Dermis microvascular lymphatic vessel endothelial cell (primary cell): Measurements from ENCODE around the gene PSG3. TPM values are rescaled to one million over a fixed set of nuclear protein-coding genes. Genes with fewer than 3 reads are reported as not detected.
A peak's percentile ranks its signal among the peaks of the same experiment; 100 is the strongest.
"Not testable (repeated sequence)": the region's sequence is repeated elsewhere in the genome, so short reads cannot be mapped to it uniquely, and the experiment has no call there.

Experiments used
- DNase-seq, 2 donors: peaks; one replicate each; pipeline versions ENCODE4 v3.0.0 to v3.0.0-alpha.2; 2010; ENCODE audit warnings: low read depth in 2 of 2
- total RNA-seq: library from RNA; depleted of rRNA; stranded (reverse); fragments of >200 nt; gene quantifications from 2 replicates; pipeline ENCODE4 v1.2.1, GENCODE V29; 2014

PSG3 gene
- total RNA-seq, 1 donor from 2014 or later, result under 0.01 TPM

GRCh38 chr19:42695811-42696503, 44.3 kb downstream of the PSG3 start:
- DNase-seq, result no peak

GRCh38 chr19:42693760-42694350, 46.4 kb downstream of the PSG3 start:
- peak; percentile 48 to 70 for DNase-seq

GRCh38 chr19:42683917-42684513, 56.3 kb downstream of the PSG3 start:
- DNase-seq, result peak; percentile 16 to 44

- DNase-seq, result not testable (repeated sequence)
Measured at GRCh38 chr19:42676326-42676725, 64.0 kb downstream of the PSG3 start.

GRCh38 chr19:42674549-42674948, 65.7 kb downstream of the PSG3 start:
- not testable (repeated sequence) for DNase-seq

Other genes starting within 250 kb of the PSG3 start
- gene CEACAM1, start 212.0 kb downstream of the PSG3 start, total RNA-seq, result 10.9 and 35.7 TPM in 2 replicates
- gene CEACAM8, start 145.6 kb downstream of the PSG3 start, total RNA-seq, result not detected in 2 replicates
- gene PSG8, start 25.2 kb upstream of the PSG3 start, total RNA-seq, result 0.26 and 0.51 TPM in 2 replicates
- 0.13 and 0.76 TPM in 2 replicates for gene PSG1, start 139.2 kb upstream of the PSG3 start, total RNA-seq
- not detected in 2 replicates for gene PSG6, start 177.4 kb upstream of the PSG3 start, total RNA-seq
- gene PSG7, start 196.7 kb upstream of the PSG3 start, total RNA-seq, result under 0.01 TPM in 1 of 2 replicates, not detected in the other